ENCODE results near the gene RECQL5.

RECQL5 gene

DNA sequence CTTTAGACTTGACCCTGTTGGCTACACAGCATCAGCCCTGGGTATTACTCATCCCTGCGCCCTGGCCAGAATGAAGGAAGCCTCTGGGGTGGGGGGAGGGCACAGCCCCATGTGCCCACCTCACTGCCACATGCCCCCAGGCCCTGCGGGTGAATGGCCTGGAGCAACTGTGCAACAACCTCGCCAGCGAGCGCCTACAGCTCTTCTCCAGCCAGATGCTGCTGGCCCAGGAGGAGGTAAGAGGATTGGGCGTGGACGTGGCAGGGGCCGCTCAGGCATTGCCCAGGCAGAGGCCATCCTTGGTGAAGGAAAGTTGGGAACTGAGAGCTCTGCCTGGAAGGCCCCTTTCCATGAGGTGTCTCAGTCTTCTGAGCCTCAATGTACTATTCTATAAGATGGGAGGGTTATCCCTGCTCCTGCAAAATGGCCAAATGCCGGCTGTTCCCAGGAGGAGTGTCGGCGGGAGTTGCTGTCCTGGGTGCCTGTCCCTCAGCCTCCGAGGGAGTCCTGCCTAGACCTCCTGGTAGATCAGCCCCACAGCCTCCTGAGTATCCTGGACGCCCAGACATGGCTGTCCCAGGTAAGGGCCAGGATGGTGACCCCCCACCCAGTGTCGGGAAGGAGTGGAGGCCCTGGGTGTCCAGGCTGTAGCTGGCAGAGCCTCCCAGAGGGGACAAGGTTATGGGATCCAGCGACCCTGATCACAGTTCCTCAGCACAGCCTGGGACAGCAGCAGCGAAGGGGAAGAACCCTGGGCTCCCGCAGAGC lies 70.5 kb downstream of the RECQL5 start:
- no peak overlapping the region for H3K27ac ChIP-seq (ENCODE audit: extremely low read depth, low read depth, low read length)
- no peaks in the 10 kb centered on the region for H3K4me1 ChIP-seq (ENCODE audit: control insufficient read depth, insufficient read depth, low read length)
- H3K4me3 ChIP-seq (ENCODE audit: low read depth, low read length) = no peak overlapping the region
- POLR2A ChIA-PET = no interaction called here
- TF ChIP-seq, protein P1, sequence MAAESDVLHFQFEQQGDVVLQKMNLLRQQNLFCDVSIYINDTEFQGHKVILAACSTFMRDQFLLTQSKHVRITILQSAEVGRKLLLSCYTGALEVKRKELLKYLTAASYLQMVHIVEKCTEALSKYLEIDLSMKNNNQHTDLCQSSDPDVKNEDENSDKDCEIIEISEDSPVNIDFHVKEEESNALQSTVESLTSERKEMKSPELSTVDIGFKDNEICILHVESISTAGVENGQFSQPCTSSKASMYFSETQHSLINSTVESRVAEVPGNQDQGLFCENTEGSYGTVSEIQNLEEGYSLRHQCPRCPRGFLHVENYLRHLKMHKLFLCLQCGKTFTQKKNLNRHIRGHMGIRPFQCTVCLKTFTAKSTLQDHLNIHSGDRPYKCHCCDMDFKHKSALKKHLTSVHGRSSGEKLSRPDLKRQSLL (tag by site-specific recombination; IDR thresholded peaks at IDR 0.05) = no peak
- TF ChIP-seq, protein P2, sequence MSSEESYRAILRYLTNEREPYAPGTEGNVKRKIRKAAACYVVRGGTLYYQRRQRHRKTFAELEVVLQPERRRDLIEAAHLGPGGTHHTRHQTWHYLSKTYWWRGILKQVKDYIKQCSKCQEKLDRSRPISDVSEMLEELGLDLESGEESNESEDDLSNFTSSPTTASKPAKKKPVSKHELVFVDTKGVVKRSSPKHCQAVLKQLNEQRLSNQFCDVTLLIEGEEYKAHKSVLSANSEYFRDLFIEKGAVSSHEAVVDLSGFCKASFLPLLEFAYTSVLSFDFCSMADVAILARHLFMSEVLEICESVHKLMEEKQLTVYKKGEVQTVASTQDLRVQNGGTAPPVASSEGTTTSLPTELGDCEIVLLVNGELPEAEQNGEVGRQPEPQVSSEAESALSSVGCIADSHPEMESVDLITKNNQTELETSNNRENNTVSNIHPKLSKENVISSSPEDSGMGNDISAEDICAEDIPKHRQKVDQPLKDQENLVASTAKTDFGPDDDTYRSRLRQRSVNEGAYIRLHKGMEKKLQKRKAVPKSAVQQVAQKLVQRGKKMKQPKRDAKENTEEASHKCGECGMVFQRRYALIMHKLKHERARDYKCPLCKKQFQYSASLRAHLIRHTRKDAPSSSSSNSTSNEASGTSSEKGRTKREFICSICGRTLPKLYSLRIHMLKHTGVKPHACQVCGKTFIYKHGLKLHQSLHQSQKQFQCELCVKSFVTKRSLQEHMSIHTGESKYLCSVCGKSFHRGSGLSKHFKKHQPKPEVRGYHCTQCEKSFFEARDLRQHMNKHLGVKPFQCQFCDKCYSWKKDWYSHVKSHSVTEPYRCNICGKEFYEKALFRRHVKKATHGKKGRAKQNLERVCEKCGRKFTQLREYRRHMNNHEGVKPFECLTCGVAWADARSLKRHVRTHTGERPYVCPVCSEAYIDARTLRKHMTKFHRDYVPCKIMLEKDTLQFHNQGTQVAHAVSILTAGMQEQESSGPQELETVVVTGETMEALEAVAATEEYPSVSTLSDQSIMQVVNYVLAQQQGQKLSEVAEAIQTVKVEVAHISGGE (tag by site-specific recombination; conservative IDR thresholded peaks at IDR 0.05; ENCODE audit: low read depth) = no peak
- TF ChIP-seq, protein P3, sequence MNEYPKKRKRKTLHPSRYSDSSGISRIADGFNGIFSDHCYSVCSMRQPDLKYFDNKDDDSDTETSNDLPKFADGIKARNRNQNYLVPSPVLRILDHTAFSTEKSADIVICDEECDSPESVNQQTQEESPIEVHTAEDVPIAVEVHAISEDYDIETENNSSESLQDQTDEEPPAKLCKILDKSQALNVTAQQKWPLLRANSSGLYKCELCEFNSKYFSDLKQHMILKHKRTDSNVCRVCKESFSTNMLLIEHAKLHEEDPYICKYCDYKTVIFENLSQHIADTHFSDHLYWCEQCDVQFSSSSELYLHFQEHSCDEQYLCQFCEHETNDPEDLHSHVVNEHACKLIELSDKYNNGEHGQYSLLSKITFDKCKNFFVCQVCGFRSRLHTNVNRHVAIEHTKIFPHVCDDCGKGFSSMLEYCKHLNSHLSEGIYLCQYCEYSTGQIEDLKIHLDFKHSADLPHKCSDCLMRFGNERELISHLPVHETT (tag by site-specific recombination; IDR thresholded peaks at IDR 0.05) = no peak
- no peak for TF ChIP-seq ZNF623 (tag by site-specific recombination; IDR thresholded peaks at IDR 0.05)
- TF ChIP-seq ZBTB8A (tag by site-specific recombination; IDR thresholded peaks at IDR 0.05) = no peak
- TF ChIP-seq ZNF423 (tag by site-specific recombination; IDR thresholded peaks at IDR 0.05) = no peak
- TF ChIP-seq ZSCAN16 (tag by site-specific recombination; IDR thresholded peaks at IDR 0.05) = no peak
- TF ChIP-seq RBAK (tag by site-specific recombination; IDR thresholded peaks at IDR 0.05) = no peak
- TF ChIP-seq, protein P4, sequence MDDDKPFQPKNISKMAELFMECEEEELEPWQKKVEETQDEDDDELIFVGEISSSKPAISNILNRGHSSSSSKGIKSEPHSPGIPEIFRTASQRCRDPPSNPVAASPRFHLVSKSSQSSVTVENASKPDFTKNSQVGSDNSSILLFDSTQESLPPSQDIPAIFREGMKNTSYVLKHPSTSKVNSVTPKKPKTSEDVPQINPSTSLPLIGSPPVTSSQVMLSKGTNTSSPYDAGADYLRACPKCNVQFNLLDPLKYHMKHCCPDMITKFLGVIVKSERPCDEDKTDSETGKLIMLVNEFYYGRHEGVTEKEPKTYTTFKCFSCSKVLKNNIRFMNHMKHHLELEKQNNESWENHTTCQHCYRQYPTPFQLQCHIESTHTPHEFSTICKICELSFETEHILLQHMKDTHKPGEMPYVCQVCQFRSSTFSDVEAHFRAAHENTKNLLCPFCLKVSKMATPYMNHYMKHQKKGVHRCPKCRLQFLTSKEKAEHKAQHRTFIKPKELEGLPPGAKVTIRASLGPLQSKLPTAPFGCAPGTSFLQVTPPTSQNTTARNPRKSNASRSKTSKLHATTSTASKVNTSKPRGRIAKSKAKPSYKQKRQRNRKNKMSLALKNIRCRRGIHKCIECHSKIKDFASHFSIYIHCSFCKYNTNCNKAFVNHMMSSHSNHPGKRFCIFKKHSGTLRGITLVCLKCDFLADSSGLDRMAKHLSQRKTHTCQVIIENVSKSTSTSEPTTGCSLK (tag by site-specific recombination; IDR thresholded peaks at IDR 0.05) = no peak
- TF ChIP-seq, protein P5, sequence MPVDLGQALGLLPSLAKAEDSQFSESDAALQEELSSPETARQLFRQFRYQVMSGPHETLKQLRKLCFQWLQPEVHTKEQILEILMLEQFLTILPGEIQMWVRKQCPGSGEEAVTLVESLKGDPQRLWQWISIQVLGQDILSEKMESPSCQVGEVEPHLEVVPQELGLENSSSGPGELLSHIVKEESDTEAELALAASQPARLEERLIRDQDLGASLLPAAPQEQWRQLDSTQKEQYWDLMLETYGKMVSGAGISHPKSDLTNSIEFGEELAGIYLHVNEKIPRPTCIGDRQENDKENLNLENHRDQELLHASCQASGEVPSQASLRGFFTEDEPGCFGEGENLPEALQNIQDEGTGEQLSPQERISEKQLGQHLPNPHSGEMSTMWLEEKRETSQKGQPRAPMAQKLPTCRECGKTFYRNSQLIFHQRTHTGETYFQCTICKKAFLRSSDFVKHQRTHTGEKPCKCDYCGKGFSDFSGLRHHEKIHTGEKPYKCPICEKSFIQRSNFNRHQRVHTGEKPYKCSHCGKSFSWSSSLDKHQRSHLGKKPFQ (tag by site-specific recombination; IDR thresholded peaks at IDR 0.05) = no peak
- TF ChIP-seq ZNF354C (tag by site-specific recombination; IDR thresholded peaks at IDR 0.05; ENCODE audit: borderline replicate concordance, low read depth) = no peak
- TF ChIP-seq ZFP3 (tag by site-specific recombination; IDR thresholded peaks at IDR 0.05; ENCODE audit: low read depth) = no peak
- TF ChIP-seq ZNF302 (tag by site-specific recombination; IDR thresholded peaks at IDR 0.05; ENCODE audit: low read depth) = no peak
- TF ChIP-seq, protein P6, sequence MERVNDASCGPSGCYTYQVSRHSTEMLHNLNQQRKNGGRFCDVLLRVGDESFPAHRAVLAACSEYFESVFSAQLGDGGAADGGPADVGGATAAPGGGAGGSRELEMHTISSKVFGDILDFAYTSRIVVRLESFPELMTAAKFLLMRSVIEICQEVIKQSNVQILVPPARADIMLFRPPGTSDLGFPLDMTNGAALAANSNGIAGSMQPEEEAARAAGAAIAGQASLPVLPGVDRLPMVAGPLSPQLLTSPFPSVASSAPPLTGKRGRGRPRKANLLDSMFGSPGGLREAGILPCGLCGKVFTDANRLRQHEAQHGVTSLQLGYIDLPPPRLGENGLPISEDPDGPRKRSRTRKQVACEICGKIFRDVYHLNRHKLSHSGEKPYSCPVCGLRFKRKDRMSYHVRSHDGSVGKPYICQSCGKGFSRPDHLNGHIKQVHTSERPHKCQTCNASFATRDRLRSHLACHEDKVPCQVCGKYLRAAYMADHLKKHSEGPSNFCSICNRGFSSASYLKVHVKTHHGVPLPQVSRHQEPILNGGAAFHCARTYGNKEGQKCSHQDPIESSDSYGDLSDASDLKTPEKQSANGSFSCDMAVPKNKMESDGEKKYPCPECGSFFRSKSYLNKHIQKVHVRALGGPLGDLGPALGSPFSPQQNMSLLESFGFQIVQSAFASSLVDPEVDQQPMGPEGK (tag by site-specific recombination; IDR thresholded peaks at IDR 0.05) = no peak
- no peak for TF ChIP-seq ZNF112 (tag by site-specific recombination; IDR thresholded peaks at IDR 0.05)
- no peak for TF ChIP-seq ZNF558 (tag by site-specific recombination; IDR thresholded peaks at IDR 0.05)
- TF ChIP-seq, protein P7, sequence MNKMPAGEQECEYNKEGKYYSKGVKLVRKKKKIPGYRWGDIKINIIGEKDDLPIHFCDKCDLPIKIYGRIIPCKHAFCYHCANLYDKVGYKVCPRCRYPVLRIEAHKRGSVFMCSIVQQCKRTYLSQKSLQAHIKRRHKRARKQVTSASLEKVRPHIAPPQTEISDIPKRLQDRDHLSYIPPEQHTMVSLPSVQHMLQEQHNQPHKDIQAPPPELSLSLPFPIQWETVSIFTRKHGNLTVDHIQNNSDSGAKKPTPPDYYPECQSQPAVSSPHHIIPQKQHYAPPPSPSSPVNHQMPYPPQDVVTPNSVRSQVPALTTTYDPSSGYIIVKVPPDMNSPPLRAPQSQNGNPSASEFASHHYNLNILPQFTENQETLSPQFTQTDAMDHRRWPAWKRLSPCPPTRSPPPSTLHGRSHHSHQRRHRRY (tag by site-specific recombination; IDR thresholded peaks at IDR 0.05) = no peak
- TF ChIP-seq ZNF76 (tag by site-specific recombination; IDR thresholded peaks at IDR 0.05; ENCODE audit: borderline replicate concordance, low read depth) = no peak
- CTCF ChIA-PET = interaction anchor here (0.5 to 7.9 kb wide), 11 partner anchors 17 to 190 kb away, joined by 3 to 102 read pairs (median 3); partner anchors contain the start of gene SMIM5
- H3K9me3 ChIP-seq (ENCODE audit: control insufficient read depth, insufficient read depth, low read depth, low read length) = no peaks in the 10 kb centered on the region
- no peaks in the 10 kb centered on the region for H3K36me3 ChIP-seq (ENCODE audit: control insufficient read depth in 2 of 2, insufficient read depth in 1 of 2, low read length in 2 of 2)
